Adrenal gland (tissue), 12 donors: ENCODE measurements around the gene DPP6. TPM values are rescaled to one million over a fixed set of nuclear protein-coding genes. Genes with fewer than 3 reads are reported as not detected.

Experiments used
- DNase-seq, 7 donors: peaks; one replicate each; pipeline ENCODE4 v3.0.0-alpha.2; 2019 to 2020
- H3K27ac ChIP-seq, 5 donors: fragments of 200-600 bp; sonication (generic) in 4 of 5; 1 replicate in 3 of 5; 2 replicates in 2 of 5; pipeline versions ENCODE4 v1.5.1 to v1.8.0; 2016 to 2020; ENCODE audit warnings: mild to moderate bottlenecking in 1 of 5
- H3K27me3 ChIP-seq: fragments of 200-600 bp; 2 replicates; pipeline ENCODE4 v1.8.0; 2021
- H3K36me3 ChIP-seq, 2 donors: fragments of 200-600 bp; replicated peaks in 1 of 2; 1 replicate in 1 of 2; 2 replicates in 1 of 2; pipeline versions ENCODE4 v1.5.1 to v1.8.0; 2018 to 2022
- H3K4me1 ChIP-seq, 2 donors: fragments of 200-600 bp; replicated peaks in 1 of 2; 1 replicate in 1 of 2; 2 replicates in 1 of 2; pipeline versions ENCODE4 v1.5.1 to v1.8.0; 2018 to 2021
- H3K4me3 ChIP-seq, 4 donors: fragments of 200-600 bp; sonication (generic) in 3 of 4; one replicate each; pipeline ENCODE4 v1.5.1; 2016 to 2018
- H3K9me3 ChIP-seq, 3 donors: fragments of 200-600 bp; sonication (generic) in 1 of 3; replicated peaks in 1 of 3; 1 replicate in 2 of 3; 2 replicates in 1 of 3; pipeline versions ENCODE4 v1.5.1 to v1.8.0; 2016 to 2021
- POLR2A ChIP-seq, 2 donors: fragments of 450-650 bp; IDR thresholded peaks; one replicate each; pipeline ENCODE4 v1.6.1; 2017; ENCODE audit warnings: antibody characterized with exemption in 2 of 2, mild to moderate bottlenecking in 2 of 2, moderate library complexity in 1 of 2
- WGBS, 4 donors: extraction: QIAGEN DNeasy Blood & Tissue Kit in 2 of 4; methylation state at CpG; one replicate each; pipeline versions ENCODE4 v1.1.5 to v1.1.7; 2013 to 2017; 5-methylcytosine and 5-hydroxymethylcytosine counted together
- intact Hi-C, 2 donors: fragments of 100-400 bp; cut with DNase I; formaldehyde crosslinking; loops; one replicate each; pipeline versions ENCODE4 v1.14.1 to v1.15.0; 2022 to 2023
- polyA plus RNA-seq, 3 donors: library from polyadenylated mRNA; stranded (reverse); fragments of 200-250 nt in 2 of 3; fragments of 350-450 nt in 1 of 3; fragmentation: Illumina TruSeq in 1 of 3; extraction: RNeasy Lipid Tissue Mini Kit (QIAGEN cat#74804) in 1 of 3; gene quantifications; one replicate each; pipeline ENCODE4 v1.2.3, GENCODE V29; 2013 to 2014
- total RNA-seq, 9 donors: library from RNA; depleted of rRNA in 4 of 9; stranded (reverse); fragments of >200 nt in 4 of 9; fragments of 120-200 nt in 1 of 9; fragmentation: NEBNext Ultra II Directional in 1 of 9; extraction: Animal tissue kit (Norgen Biotek cat#: 25700) in 1 of 9; gene quantifications; one replicate each; pipeline versions ENCODE4 v1.1.0 to v1.2.4, GENCODE V29; 2013 to 2023
- TF ChIP-seq, protein P1 (sequence below), 6 experiments: fragments of 450-650 bp in 4 of 6; fragments of 200-600 bp in 2 of 6; sonication (generic) in 1 of 6; IDR thresholded peaks; 1 replicate in 5 of 6; 2 replicates in 1 of 6; pipeline versions ENCODE4 v1.5.1 to v1.8.0; 2016 to 2021; ENCODE audit warnings: antibody characterized with exemption in 6 of 6, mild to moderate bottlenecking in 2 of 6, moderate library complexity in 1 of 6
- donor health status: healthy with polysubstance abuse.
- donor health status: Bipolar disorder and iron deficiency.
- donor health status: DM: yes; HTN: yes; CAD: no.
- donor health status: DM: no; HTN: no; CAD: no.
- donor health status: DM: no; HTN: no; CAD: no.
- donor health status: DM: yes; HTN: yes; CAD: no.

DPP6 gene
- total and polyA plus RNA-seq, 12 donors, result 0.39 to 13.1 (median 5.1) TPM

DNA sequence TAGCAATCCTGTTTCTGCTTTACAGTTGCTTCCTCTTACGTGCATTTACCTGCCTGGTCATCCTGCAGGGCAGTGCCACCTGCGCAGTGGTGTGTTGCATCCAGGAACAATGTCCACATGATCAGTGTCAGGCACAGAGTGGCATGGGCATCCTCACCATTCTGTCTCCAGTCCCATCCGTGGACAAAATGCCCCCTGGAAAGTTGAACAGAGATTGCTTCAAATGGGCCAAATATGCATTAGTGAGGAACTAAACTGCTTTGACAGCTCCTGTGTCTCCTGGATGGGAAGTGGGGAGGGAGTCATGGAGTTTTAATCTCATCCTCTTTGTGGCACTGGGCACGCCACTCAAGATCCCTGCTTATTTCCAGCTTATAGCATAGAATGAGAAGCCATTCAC, 151.8 kb downstream of the DPP6 start:
- Histone ChIP-seq H3K9me3 (no peaks in the 10 kb centered on the region), H3K4me3 (no peak overlapping the region), H3K4me1 (no peaks in the 10 kb centered on the region), H3K36me3 (no peaks in the 10 kb centered on the region), H3K27me3 (no peaks in the 10 kb centered on the region), H3K27ac (no peak overlapping the region)
- TF ChIP-seq POLR2A (IDR thresholded peaks at IDR 0.05), result no peak
- TF ChIP-seq, protein P1, sequence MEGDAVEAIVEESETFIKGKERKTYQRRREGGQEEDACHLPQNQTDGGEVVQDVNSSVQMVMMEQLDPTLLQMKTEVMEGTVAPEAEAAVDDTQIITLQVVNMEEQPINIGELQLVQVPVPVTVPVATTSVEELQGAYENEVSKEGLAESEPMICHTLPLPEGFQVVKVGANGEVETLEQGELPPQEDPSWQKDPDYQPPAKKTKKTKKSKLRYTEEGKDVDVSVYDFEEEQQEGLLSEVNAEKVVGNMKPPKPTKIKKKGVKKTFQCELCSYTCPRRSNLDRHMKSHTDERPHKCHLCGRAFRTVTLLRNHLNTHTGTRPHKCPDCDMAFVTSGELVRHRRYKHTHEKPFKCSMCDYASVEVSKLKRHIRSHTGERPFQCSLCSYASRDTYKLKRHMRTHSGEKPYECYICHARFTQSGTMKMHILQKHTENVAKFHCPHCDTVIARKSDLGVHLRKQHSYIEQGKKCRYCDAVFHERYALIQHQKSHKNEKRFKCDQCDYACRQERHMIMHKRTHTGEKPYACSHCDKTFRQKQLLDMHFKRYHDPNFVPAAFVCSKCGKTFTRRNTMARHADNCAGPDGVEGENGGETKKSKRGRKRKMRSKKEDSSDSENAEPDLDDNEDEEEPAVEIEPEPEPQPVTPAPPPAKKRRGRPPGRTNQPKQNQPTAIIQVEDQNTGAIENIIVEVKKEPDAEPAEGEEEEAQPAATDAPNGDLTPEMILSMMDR (IDR thresholded peaks at IDR 0.05), result no peak
- intact Hi-C loops, result no loop called here
- 71 to 88% (median 76%) methylated on average over 3 to 4 of the region's 4 CpGs for WGBS, 4 donors
- DNase-seq, result no peak

DNA sequence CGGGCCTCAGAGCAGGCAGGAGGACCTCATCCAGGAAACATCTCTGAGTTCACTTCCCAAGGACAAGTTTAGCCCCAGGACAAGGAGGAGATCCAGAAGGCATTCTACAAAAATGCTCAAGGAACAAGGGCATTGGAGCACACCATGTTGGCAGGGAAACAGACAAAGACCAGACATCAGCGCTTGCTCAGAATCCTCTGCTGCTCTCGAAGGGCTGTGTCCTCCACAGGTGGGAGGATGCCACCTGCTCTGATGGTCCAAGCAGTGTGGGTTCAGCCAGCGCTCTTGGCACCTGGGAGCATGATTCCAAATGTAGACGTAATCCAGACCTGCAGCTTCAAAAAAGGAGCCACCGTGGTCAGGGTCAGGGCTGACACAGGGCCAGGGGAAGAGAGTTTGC, 160.7 kb downstream of the DPP6 start:
- TF ChIP-seq, protein P1 (IDR thresholded peaks at IDR 0.05), result no peak
- TF ChIP-seq POLR2A (IDR thresholded peaks at IDR 0.05), result no peak
- Histone ChIP-seq H3K27me3 (no peaks in the 10 kb centered on the region), H3K36me3 (no peaks in the 10 kb centered on the region), H3K4me1 (no peaks in the 10 kb centered on the region), H3K9me3 (no peaks in the 10 kb centered on the region), H3K27ac (no peak overlapping the region), H3K4me3 (no peak overlapping the region)
- intact Hi-C loops, result no loop called here
- no peak for DNase-seq
- WGBS, 4 donors, result 75 to 83% (median 77%) methylated on average over 6 of the region's 6 CpGs

DNA sequence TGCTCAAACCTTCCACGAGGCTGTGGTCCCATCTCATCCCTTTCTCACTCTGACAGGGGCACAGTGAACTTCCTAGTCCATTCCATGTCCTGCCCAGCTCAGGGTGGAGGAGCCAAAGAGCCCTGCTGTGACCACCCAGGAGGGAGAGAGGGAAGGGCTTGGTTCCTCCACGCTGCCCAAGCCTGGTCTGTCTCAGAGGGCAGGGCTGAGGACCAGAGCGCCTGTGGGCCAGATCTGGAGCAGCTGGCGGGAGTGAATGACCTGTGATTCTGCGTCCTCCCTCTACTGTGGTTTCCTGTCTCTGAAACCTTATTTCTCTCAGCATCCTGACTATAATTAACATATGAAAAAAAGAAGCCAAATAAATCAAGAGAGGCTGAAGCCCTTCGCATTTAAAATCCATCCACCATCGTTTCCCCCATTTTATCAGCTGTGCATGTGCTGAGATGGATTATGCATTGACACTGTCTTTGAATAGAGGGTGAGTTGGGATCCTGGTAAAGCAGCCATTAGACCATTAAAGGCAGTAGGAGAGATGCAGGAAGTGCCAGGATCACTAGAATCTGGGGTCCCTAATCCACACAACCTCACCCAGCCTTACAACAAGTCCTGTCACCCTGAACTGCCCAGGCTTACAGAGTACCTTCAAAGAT, 165.6 kb downstream of the DPP6 start:
- no peaks in the 10 kb centered on the region for H3K4me1 ChIP-seq
- TF ChIP-seq, protein P1 (IDR thresholded peaks at IDR 0.05), result no peak
- intact Hi-C loops, result no loop called here
- H3K27me3 ChIP-seq, result no peaks in the 10 kb centered on the region
- no peaks in the 10 kb centered on the region for H3K9me3 ChIP-seq
- no peak overlapping the region for H3K27ac ChIP-seq
- H3K4me3 ChIP-seq, result no peak overlapping the region
- H3K36me3 ChIP-seq, result no peaks in the 10 kb centered on the region
- 57 to 63% (median 58%) methylated on average over 7 of the region's 7 CpGs for WGBS, 4 donors
- no peak for DNase-seq

DNA sequence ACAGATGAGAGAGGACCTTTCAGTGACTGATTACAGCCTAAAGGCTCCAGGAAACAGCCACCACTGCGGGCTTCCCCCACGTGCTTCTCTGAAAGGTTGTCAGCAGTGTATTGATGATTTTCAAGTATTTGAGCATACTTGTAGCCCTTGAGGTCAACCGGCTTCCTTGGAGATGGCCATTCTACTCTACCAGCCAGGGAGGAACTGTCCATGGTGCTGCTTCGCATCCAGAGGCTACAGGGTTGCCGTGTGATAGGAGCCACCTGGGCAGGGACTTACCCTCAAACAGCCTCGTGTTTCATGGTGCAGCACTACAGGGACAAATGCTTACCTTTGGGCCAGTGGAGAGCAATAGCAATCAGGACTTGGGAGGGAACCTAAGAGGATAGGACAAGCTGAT, 179.5 kb downstream of the DPP6 start:
- TF ChIP-seq, protein P1 (IDR thresholded peaks at IDR 0.05), result no peak
- TF ChIP-seq POLR2A (IDR thresholded peaks at IDR 0.05), result no peak
- H3K4me1 ChIP-seq, result no peaks in the 10 kb centered on the region
- intact Hi-C loops, result no loop called here
- H3K4me3 ChIP-seq, result no peak overlapping the region
- no peak for DNase-seq
- no peak overlapping the region for H3K27ac ChIP-seq
- H3K9me3 ChIP-seq, result no peaks in the 10 kb centered on the region
- 23 to 47% (median 35%) methylated on average over 5 to 6 of the region's 6 CpGs for WGBS, 4 donors
- H3K27me3 ChIP-seq, result no peaks in the 10 kb centered on the region
- H3K36me3 ChIP-seq, result no peaks in the 10 kb centered on the region
